Type B pancreatic cell (in vitro differentiated cells): ENCODE results near the gene TMEM19. TPM values are rescaled to one million over a fixed set of nuclear protein-coding genes. Genes with fewer than 3 reads are reported as not detected.

Experiments used
- DNase-seq: peaks from one replicate; pipeline ENCODE4 v3.0.0; 2021; ENCODE audit warnings: mixed read lengths; ENCODE audit not compliant: unreplicated experiment; ENCODE audit errors: extremely low spot score
- H3K27ac Mint-ChIP-seq: 2 replicates; pipeline ENCODE4 v1.8.0; 2021; ENCODE audit warnings: mild to moderate bottlenecking, mixed read lengths
- H3K27me3 Mint-ChIP-seq: 2 replicates; pipeline ENCODE4 v1.8.0; 2021; ENCODE audit warnings: mixed read lengths
- H3K36me3 Mint-ChIP-seq: 2 replicates; pipeline ENCODE4 v1.8.0; 2021; ENCODE audit warnings: mixed read lengths
- H3K4me1 Mint-ChIP-seq: one replicate; pipeline ENCODE4 v1.8.0; 2021; ENCODE audit warnings: mixed read lengths; ENCODE audit not compliant: unreplicated experiment
- H3K4me3 Mint-ChIP-seq: 2 replicates; pipeline ENCODE4 v1.8.0; 2021; ENCODE audit warnings: mild to moderate bottlenecking, mixed read lengths
- H3K9me3 Mint-ChIP-seq: 2 replicates; pipeline ENCODE4 v1.8.0; 2021; ENCODE audit warnings: mixed read lengths
- CTCF ChIP-seq: fragments of 200-600 bp; sonication (generic); conservative IDR thresholded peaks from 2 replicates; pipeline ENCODE4 v1.5.0; 2021; ENCODE audit warnings: antibody characterized with exemption, mild to moderate bottlenecking
- total RNA-seq: library from RNA; stranded (reverse); gene quantifications from 2 replicates; pipeline ENCODE4 v1.2.1, GENCODE V29; 2021; ENCODE audit warnings: low replicate concordance

Gene TMEM19
- total RNA-seq, 1 donor from 2014 or later = 15.3 TPM

- DNase-seq = no peak
- H3K27ac Mint-ChIP-seq = peak overlapping the region; percentile 100
- peaks cover 6% of the 10 kb centered on the region for H3K36me3 Mint-ChIP-seq
- peak overlapping the region; percentile 97 for H3K4me3 Mint-ChIP-seq
- TF ChIP-seq CTCF = no peak
- no peaks in the 10 kb centered on the region for H3K9me3 Mint-ChIP-seq
- peaks cover 9% of the 10 kb centered on the region for H3K4me1 Mint-ChIP-seq
- H3K27me3 Mint-ChIP-seq = no peaks in the 10 kb centered on the region
Observed at GRCh38 chr12:71665090-71665463, 20.8 kb upstream of the TMEM19 start.

- Mint-ChIP-seq H3K4me3 (no peak overlapping the region), H3K4me1 (peaks cover 12% of the 10 kb centered on the region), H3K36me3 (peaks cover 6% of the 10 kb centered on the region), H3K27me3 (no peaks in the 10 kb centered on the region), H3K9me3 (no peaks in the 10 kb centered on the region), H3K27ac (no peak overlapping the region)
- TF ChIP-seq CTCF = no peak
- no peak for DNase-seq
Observed at GRCh38 chr12:71666259-71666658, 19.6 kb upstream of the TMEM19 start.

GRCh38 chr12:71671311-71671710 is 14.6 kb upstream of the TMEM19 start:
- Mint-ChIP-seq H3K9me3 (no peaks in the 10 kb centered on the region), H3K36me3 (peaks cover 9% of the 10 kb centered on the region), H3K27me3 (no peaks in the 10 kb centered on the region), H3K27ac (no peak overlapping the region), H3K4me3 (no peak overlapping the region), H3K4me1 (peaks cover 8% of the 10 kb centered on the region)
- DNase-seq = no peak
- TF ChIP-seq CTCF = no peak

- Mint-ChIP-seq H3K27ac (no peak overlapping the region), H3K36me3 (peaks cover 9% of the 10 kb centered on the region), H3K27me3 (no peaks in the 10 kb centered on the region), H3K9me3 (no peaks in the 10 kb centered on the region), H3K4me1 (peaks cover 8% of the 10 kb centered on the region), H3K4me3 (no peak overlapping the region)
- no peak for TF ChIP-seq CTCF
- no peak for DNase-seq
Observed at GRCh38 chr12:71671816-71672215, 14.1 kb upstream of the TMEM19 start.

- no peak overlapping the region for H3K4me3 Mint-ChIP-seq
- no peak overlapping the region for H3K27ac Mint-ChIP-seq
- no peak for DNase-seq
- H3K27me3 Mint-ChIP-seq = no peaks in the 10 kb centered on the region
- H3K9me3 Mint-ChIP-seq = no peaks in the 10 kb centered on the region
- no peak for TF ChIP-seq CTCF
- H3K36me3 Mint-ChIP-seq = no peaks in the 10 kb centered on the region
- no peaks in the 10 kb centered on the region for H3K4me1 Mint-ChIP-seq
Observed at GRCh38 chr12:71682466-71682865, 3.4 kb upstream of the TMEM19 start.

- H3K27me3 Mint-ChIP-seq = no peaks in the 10 kb centered on the region
- H3K27ac Mint-ChIP-seq = no peak overlapping the region
- no peak for TF ChIP-seq CTCF
- no peaks in the 10 kb centered on the region for H3K36me3 Mint-ChIP-seq
- H3K9me3 Mint-ChIP-seq = no peaks in the 10 kb centered on the region
- no peak for DNase-seq
- H3K4me3 Mint-ChIP-seq = no peak overlapping the region
- H3K4me1 Mint-ChIP-seq = peaks cover 10% of the 10 kb centered on the region
Observed at GRCh38 chr12:71683633-71684032, 2.2 kb upstream of the TMEM19 start.
